Activated CD8-positive, alpha-beta memory T cell treated with anti-CD3 and anti-CD28 coated beads, Interleukin-2, amount 10 ng/mL, durations not matched to agents 7 days and 5 days (primary cell): ENCODE data around the gene ZNG1F. TPM values are rescaled to one million over a fixed set of nuclear protein-coding genes. Genes with fewer than 3 reads are reported as not detected.
"Not testable (repeated sequence)": the region's sequence is repeated elsewhere in the genome, so short reads cannot be mapped to it uniquely, and the experiment has no call there.

ENCODE experiments used
- ATAC-seq: fragments of 150-1000 bp; cut with Tn5 transposase; one replicate; pipeline ENCODE4 v1.10.0; 2021; ENCODE audit warnings: moderate library complexity
- CTCF ChIA-PET: fragments of 350-600 bp; sonication (Branson Sonifier 250); formaldehyde crosslinking; loops from one replicate; lab custom pipeline; 2021; ENCODE audit warnings: antibody characterized with exemption; lab: Charles Lee
- DNase-seq: peaks from one replicate; pipeline ENCODE4 v3.0.0-alpha.2; 2020
- H3K27ac Mint-ChIP-seq: one replicate; pipeline ENCODE4 v1.8.0; 2021; ENCODE audit warnings: mild to moderate bottlenecking, mixed read lengths
- H3K27me3 Mint-ChIP-seq: one replicate; pipeline ENCODE4 v1.8.0; 2021; ENCODE audit warnings: mixed read lengths
- H3K36me3 Mint-ChIP-seq: one replicate; pipeline ENCODE4 v1.8.0; 2021; ENCODE audit warnings: mild to moderate bottlenecking, mixed read lengths
- H3K4me1 Mint-ChIP-seq: one replicate; pipeline ENCODE4 v1.8.0; 2021; ENCODE audit warnings: mixed read lengths
- H3K4me3 Mint-ChIP-seq: one replicate; pipeline ENCODE4 v1.8.0; 2021; ENCODE audit warnings: mild to moderate bottlenecking, moderate library complexity, mixed read lengths
- H3K9me3 Mint-ChIP-seq: one replicate; pipeline ENCODE4 v1.8.0; 2022; ENCODE audit warnings: low read depth, mixed read lengths
- total RNA-seq, 2 experiments: library from RNA; stranded (reverse); gene quantifications; one replicate each; pipeline ENCODE4 v1.2.3, GENCODE V29; 2021

ZNG1F gene
- total RNA-seq, 2 experiments from 2014 or later = 14.1 to 14.3 TPM

- ATAC-seq, H3K36me3 Mint-ChIP-seq, H3K27ac Mint-ChIP-seq, H3K4me1 Mint-ChIP-seq, H3K27me3 Mint-ChIP-seq, DNase-seq, CTCF ChIA-PET, H3K4me3 Mint-ChIP-seq, H3K9me3 Mint-ChIP-seq: not testable (repeated sequence)
Measured at GRCh38 chr9:41108816-41109215, 80.3 kb downstream of the ZNG1F start.

- H3K9me3 Mint-ChIP-seq, DNase-seq, H3K27me3 Mint-ChIP-seq, ATAC-seq, CTCF ChIA-PET, H3K27ac Mint-ChIP-seq, H3K36me3 Mint-ChIP-seq, H3K4me3 Mint-ChIP-seq, H3K4me1 Mint-ChIP-seq: not testable (repeated sequence)
Measured at GRCh38 chr9:41106472-41107116, 82.5 kb downstream of the ZNG1F start.

GRCh38 chr9:41105557-41106253, 83.4 kb downstream of the ZNG1F start:
- H3K27ac Mint-ChIP-seq, H3K9me3 Mint-ChIP-seq, H3K36me3 Mint-ChIP-seq, H3K27me3 Mint-ChIP-seq, ATAC-seq, H3K4me1 Mint-ChIP-seq, CTCF ChIA-PET, DNase-seq, H3K4me3 Mint-ChIP-seq: not testable (repeated sequence)

GRCh38 chr9:41104542-41104941, 84.6 kb downstream of the ZNG1F start:
- ATAC-seq, DNase-seq, CTCF ChIA-PET, H3K36me3 Mint-ChIP-seq, H3K27me3 Mint-ChIP-seq, H3K4me3 Mint-ChIP-seq, H3K27ac Mint-ChIP-seq, H3K9me3 Mint-ChIP-seq, H3K4me1 Mint-ChIP-seq: not testable (repeated sequence)

- H3K4me3 Mint-ChIP-seq, H3K36me3 Mint-ChIP-seq, H3K27ac Mint-ChIP-seq, H3K4me1 Mint-ChIP-seq, H3K27me3 Mint-ChIP-seq, DNase-seq, CTCF ChIA-PET, ATAC-seq, H3K9me3 Mint-ChIP-seq: not testable (repeated sequence)
Measured at GRCh38 chr9:41100508-41100907, 88.6 kb downstream of the ZNG1F start.

GRCh38 chr9:41098759-41099158, 90.4 kb downstream of the ZNG1F start:
- H3K27me3 Mint-ChIP-seq, DNase-seq, H3K4me1 Mint-ChIP-seq, CTCF ChIA-PET, ATAC-seq, H3K4me3 Mint-ChIP-seq, H3K27ac Mint-ChIP-seq, H3K36me3 Mint-ChIP-seq, H3K9me3 Mint-ChIP-seq: not testable (repeated sequence)

GRCh38 chr9:41095060-41095459, 94.1 kb downstream of the ZNG1F start:
- DNase-seq, ATAC-seq, H3K27ac Mint-ChIP-seq, H3K4me3 Mint-ChIP-seq, H3K36me3 Mint-ChIP-seq, H3K4me1 Mint-ChIP-seq, H3K9me3 Mint-ChIP-seq, H3K27me3 Mint-ChIP-seq, CTCF ChIA-PET: not testable (repeated sequence)

- H3K4me1 Mint-ChIP-seq, CTCF ChIA-PET: not testable (repeated sequence)
Measured at GRCh38 chr9:41094010-41094773, 94.9 kb downstream of the ZNG1F start.

GRCh38 chr9:41090922-41091321, 98.2 kb downstream of the ZNG1F start:
- H3K27ac Mint-ChIP-seq, DNase-seq, ATAC-seq, H3K9me3 Mint-ChIP-seq, H3K4me1 Mint-ChIP-seq, CTCF ChIA-PET, H3K4me3 Mint-ChIP-seq, H3K36me3 Mint-ChIP-seq: not testable (repeated sequence)
- H3K27me3 Mint-ChIP-seq = peaks cover 17% of the 10 kb centered on the region

More at GRCh38 chr9:41094010-41094773, 94.9 kb downstream of the ZNG1F start:
- H3K9me3 Mint-ChIP-seq, H3K27me3 Mint-ChIP-seq, DNase-seq, H3K36me3 Mint-ChIP-seq, H3K27ac Mint-ChIP-seq, ATAC-seq, H3K4me3 Mint-ChIP-seq: not testable (repeated sequence)

GRCh38 chr9:41090386-41090785, 98.7 kb downstream of the ZNG1F start:
- CTCF ChIA-PET, H3K9me3 Mint-ChIP-seq, H3K4me3 Mint-ChIP-seq, DNase-seq, H3K36me3 Mint-ChIP-seq, ATAC-seq, H3K4me1 Mint-ChIP-seq, H3K27ac Mint-ChIP-seq: not testable (repeated sequence)
- H3K27me3 Mint-ChIP-seq = peaks cover 18% of the 10 kb centered on the region

- H3K27me3 Mint-ChIP-seq = peaks cover 23% of the 10 kb centered on the region
- H3K4me3 Mint-ChIP-seq, H3K4me1 Mint-ChIP-seq, H3K27ac Mint-ChIP-seq, DNase-seq, H3K36me3 Mint-ChIP-seq, H3K9me3 Mint-ChIP-seq, CTCF ChIA-PET: not testable (repeated sequence)
- ATAC-seq = peak; percentile 75
Measured at GRCh38 chr9:41088450-41089059, 100.6 kb downstream of the ZNG1F start.

GRCh38 chr9:41087929-41088328, 101.2 kb downstream of the ZNG1F start:
- H3K27ac Mint-ChIP-seq, H3K9me3 Mint-ChIP-seq, H3K4me1 Mint-ChIP-seq, H3K36me3 Mint-ChIP-seq, CTCF ChIA-PET, ATAC-seq, DNase-seq, H3K4me3 Mint-ChIP-seq: not testable (repeated sequence)
- peaks cover 24% of the 10 kb centered on the region for H3K27me3 Mint-ChIP-seq

- H3K4me1 Mint-ChIP-seq, DNase-seq, H3K4me3 Mint-ChIP-seq, H3K36me3 Mint-ChIP-seq, H3K9me3 Mint-ChIP-seq, H3K27ac Mint-ChIP-seq, CTCF ChIA-PET, ATAC-seq: not testable (repeated sequence)
- peaks cover 30% of the 10 kb centered on the region for H3K27me3 Mint-ChIP-seq
Measured at GRCh38 chr9:41087157-41087780, 101.8 kb downstream of the ZNG1F start.
